OCI-LY1 (cell line): ENCODE results near the gene EFR3B.

Experiments used
- H2AFZ ChIP-seq: fragments of 200-600 bp; sonication (generic), shearing (Covaris generic); 2 replicates; pipeline ENCODE4 v1.6.0; 2014; ENCODE audit warnings: antibody characterized with exemption, mild to moderate bottlenecking, low read length
- H3F3A ChIP-seq: fragments of 200-600 bp; sonication (generic), shearing (Covaris generic); 2 replicates; pipeline ENCODE4 v1.6.0; 2014; ENCODE audit warnings: mild to moderate bottlenecking, antibody characterized with exemption, low read length, moderate library complexity; ENCODE audit not compliant: insufficient read depth
- H3K27ac ChIP-seq: fragments of 200-600 bp; sonication (generic); 2 replicates; pipeline ENCODE4 v1.5.1; 2014; ENCODE audit warnings: low read length, mixed run types, mild to moderate bottlenecking, low read depth; ENCODE audit not compliant: poor library complexity, severe bottlenecking
- H3K27me3 ChIP-seq: fragments of 200-600 bp; sonication (generic); 2 replicates; pipeline ENCODE4 v1.6.0; 2014; ENCODE audit warnings: antibody characterized with exemption, mild to moderate bottlenecking, low read length, moderate library complexity; ENCODE audit not compliant: insufficient read depth
- H3K36me3 ChIP-seq: fragments of 200-600 bp; sonication (generic); 2 replicates; pipeline ENCODE4 v1.6.1; 2014; ENCODE audit warnings: mild to moderate bottlenecking, antibody characterized with exemption, low read length, moderate library complexity, mixed read lengths; ENCODE audit not compliant: insufficient read depth
- H3K4me1 ChIP-seq: fragments of 200-600 bp; sonication (generic); 2 replicates; pipeline ENCODE4 v1.5.1; 2014; ENCODE audit warnings: mild to moderate bottlenecking, low read length, moderate library complexity; ENCODE audit not compliant: insufficient read depth, severe bottlenecking
- H3K4me2 ChIP-seq: fragments of 200-600 bp; sonication (generic), shearing (Covaris generic); 2 replicates; pipeline ENCODE4 v1.6.1; 2014; ENCODE audit warnings: low read length
- H3K4me3 ChIP-seq: fragments of 200-600 bp; sonication (generic); 2 replicates; pipeline ENCODE4 v1.5.1; 2014; ENCODE audit warnings: low read length, low read depth, mild to moderate bottlenecking, mixed read lengths; ENCODE audit not compliant: poor library complexity, severe bottlenecking
- H3K79me2 ChIP-seq: fragments of 200-600 bp; shearing (Covaris generic); 2 replicates; pipeline ENCODE4 v1.6.1; 2016; ENCODE audit warnings: mixed run types, low read length, mixed read lengths; ENCODE audit not compliant: insufficient read depth
- H3K9ac ChIP-seq: fragments of 200-600 bp; sonication (generic), shearing (Covaris generic); 2 replicates; pipeline ENCODE4 v1.6.1; 2014; ENCODE audit warnings: mild to moderate bottlenecking, low read length, mixed read lengths
- H3K9me2 ChIP-seq: fragments of 200-600 bp; sonication (generic), shearing (Covaris generic); 2 replicates; pipeline ENCODE4 v1.6.1; 2014; ENCODE audit warnings: low read depth, mild to moderate bottlenecking, low read length, mixed read lengths
- H3K9me3 ChIP-seq: fragments of 200-600 bp; shearing (Covaris generic); 2 replicates; pipeline ENCODE4 v1.6.1; 2014; ENCODE audit warnings: low read length, mixed read lengths
- H4K20me1 ChIP-seq: fragments of 200-600 bp; sonication (generic), shearing (Covaris generic); 2 replicates; pipeline ENCODE4 v1.6.0; 2016; ENCODE audit warnings: mild to moderate bottlenecking, low read length; ENCODE audit not compliant: insufficient read depth
- CTCF ChIP-seq: fragments of 200-600 bp; sonication (generic), shearing (Covaris generic); IDR thresholded peaks from 2 replicates; pipeline ENCODE4 v1.5.1; 2017; ENCODE audit warnings: mild to moderate bottlenecking, antibody characterized with exemption, low read length, moderate library complexity, mixed read lengths
- EZH2 ChIP-seq: fragments of 200-600 bp; sonication (generic), shearing (Covaris generic); IDR thresholded peaks from 2 replicates; pipeline ENCODE4 v1.8.0; 2017; ENCODE audit warnings: borderline replicate concordance, mixed run types, mild to moderate bottlenecking, antibody characterized with exemption, low read length, moderate library complexity, mixed read lengths

EFR3B gene

GRCh38 chr2:25054720-25055119 lies 12.8 kb downstream of the EFR3B start:
- H3K9me2 ChIP-seq, result no peaks in the 10 kb centered on the region
- H3K4me3 ChIP-seq, result no peak overlapping the region
- H3K79me2 ChIP-seq, result no peaks in the 10 kb centered on the region
- no peaks in the 10 kb centered on the region; the same call in 1 of the 2 replicates for H3K27me3 ChIP-seq
- no peak overlapping the region for H3K4me2 ChIP-seq
- H3K27ac ChIP-seq, result no peak overlapping the region
- H3K4me1 ChIP-seq, result no peaks in the 10 kb centered on the region
- no peak for TF ChIP-seq CTCF
- TF ChIP-seq EZH2, result no peak
- H3K36me3 ChIP-seq, result no peaks in the 10 kb centered on the region
- H3K9me3 ChIP-seq, result no peaks in the 10 kb centered on the region
- H4K20me1 ChIP-seq, result no peaks in the 10 kb centered on the region
- no peak overlapping the region for H3K9ac ChIP-seq
- H2AFZ ChIP-seq, result no peak overlapping the region
- no peaks in the 10 kb centered on the region for H3F3A ChIP-seq

GRCh38 chr2:25055376-25055920 lies 13.6 kb downstream of the EFR3B start:
- no peaks in the 10 kb centered on the region; the same call in 1 of the 2 replicates for H3K27me3 ChIP-seq
- no peaks in the 10 kb centered on the region for H3K36me3 ChIP-seq
- H3K9me2 ChIP-seq, result no peaks in the 10 kb centered on the region
- H3F3A ChIP-seq, result no peaks in the 10 kb centered on the region
- no peak overlapping the region for H3K4me3 ChIP-seq
- no peaks in the 10 kb centered on the region for H4K20me1 ChIP-seq
- H3K4me1 ChIP-seq, result no peaks in the 10 kb centered on the region
- H3K4me2 ChIP-seq, result no peak overlapping the region
- no peak overlapping the region for H3K27ac ChIP-seq
- H3K9ac ChIP-seq, result no peak overlapping the region
- no peaks in the 10 kb centered on the region for H3K9me3 ChIP-seq
- no peaks in the 10 kb centered on the region for H3K79me2 ChIP-seq
- TF ChIP-seq CTCF (no peak), EZH2 (no peak)
- H2AFZ ChIP-seq, result no peak overlapping the region

GRCh38 chr2:25056098-25056821 lies 14.4 kb downstream of the EFR3B start:
- no peak overlapping the region for H3K4me3 ChIP-seq
- H3K4me1 ChIP-seq, result no peaks in the 10 kb centered on the region
- H3K36me3 ChIP-seq, result no peaks in the 10 kb centered on the region
- H3F3A ChIP-seq, result no peaks in the 10 kb centered on the region
- no peak overlapping the region for H2AFZ ChIP-seq
- H3K79me2 ChIP-seq, result no peaks in the 10 kb centered on the region
- H3K4me2 ChIP-seq, result no peak overlapping the region
- H3K9ac ChIP-seq, result no peak overlapping the region
- H3K27me3 ChIP-seq, result no peaks in the 10 kb centered on the region; the same call in 1 of the 2 replicates
- H3K9me3 ChIP-seq, result no peaks in the 10 kb centered on the region
- H4K20me1 ChIP-seq, result no peaks in the 10 kb centered on the region
- no peaks in the 10 kb centered on the region for H3K9me2 ChIP-seq
- TF ChIP-seq EZH2, result no peak
- no peak for TF ChIP-seq CTCF
- no peak overlapping the region for H3K27ac ChIP-seq
